GM12878 (cell line): ENCODE data around the gene RPP30. TPM values are rescaled to one million over a fixed set of nuclear protein-coding genes. Genes with fewer than 3 reads are reported as not detected.

Experiments used
- CBFB ChIP-seq: IDR thresholded peaks from 2 replicates; pipeline ENCODE4 v1.6.1; 2016; ENCODE audit warnings: antibody characterized with exemption, low read depth
- CHD1 ChIP-seq: IDR thresholded peaks from 2 replicates; pipeline ENCODE4 v1.6.1; 2012; ENCODE audit warnings: low read depth, low read length, improper control_type of control experiment
- CHD4 ChIP-seq: fragments of 200-600 bp; sonication (generic); IDR thresholded peaks from 2 replicates; pipeline ENCODE4 v1.6.1; 2016; ENCODE audit warnings: mild to moderate bottlenecking
- EED ChIP-seq: sonication (generic); IDR thresholded peaks from 2 replicates; pipeline ENCODE4 v1.6.1; 2016; ENCODE audit warnings: antibody characterized with exemption, low read depth
- IKZF1 ChIP-seq: fragments of 450-650 bp; conservative IDR thresholded peaks from 2 replicates; pipeline ENCODE4 v1.6.1; 2017; ENCODE audit warnings: antibody characterized with exemption, mild to moderate bottlenecking
- IRF3 ChIP-seq: fragments of 450-650 bp; IDR thresholded peaks from 2 replicates; pipeline ENCODE4 v1.6.1; 2014; ENCODE audit warnings: mild to moderate bottlenecking
- IRF4 ChIP-seq: IDR thresholded peaks from 2 replicates; pipeline ENCODE4 v1.6.1; 2011; ENCODE audit warnings: low read depth, low read length
- JUND ChIP-seq: IDR thresholded peaks from 2 replicates; pipeline ENCODE4 v1.6.1; 2012; ENCODE audit warnings: low read depth, mild to moderate bottlenecking, low read length, improper control_type of control experiment, moderate library complexity
- MYB ChIP-seq: fragments of 150-350 bp; IDR thresholded peaks from 2 replicates; pipeline ENCODE4 v1.6.1; 2014; ENCODE audit warnings: mild to moderate bottlenecking, low read depth, low read length, borderline replicate concordance
- NFYB ChIP-seq: IDR thresholded peaks from 2 replicates; pipeline ENCODE4 v1.6.1; 2011; ENCODE audit warnings: low read depth, mild to moderate bottlenecking, low read length, improper control_type of control experiment, moderate library complexity; ENCODE audit not compliant: insufficient read depth
- NR2C2 ChIP-seq: IDR thresholded peaks from 2 replicates; pipeline ENCODE4 v1.6.1; 2011; ENCODE audit warnings: borderline replicate concordance, low read depth; ENCODE audit not compliant: control insufficient read depth, insufficient read length
- PAX8 ChIP-seq: fragments of 450-650 bp; IDR thresholded peaks from 2 replicates; pipeline ENCODE4 v1.6.1; 2017; ENCODE audit warnings: mild to moderate bottlenecking, moderate library complexity
- POU2F2 ChIP-seq: IDR thresholded peaks from 3 replicates; pipeline ENCODE4 v1.6.1; 2011; ENCODE audit warnings: low read depth, mild to moderate bottlenecking, low read length, borderline replicate concordance
- RAD21 ChIP-seq: IDR thresholded peaks from 2 replicates; pipeline ENCODE4 v1.6.1; 2011; ENCODE audit warnings: mild to moderate bottlenecking, low read depth, low read length, moderate library complexity; ENCODE audit not compliant: insufficient read depth
- RELA ChIP-seq: fragments of 450-650 bp; IDR thresholded peaks from 2 replicates; pipeline ENCODE4 v1.8.0; 2014; ENCODE audit warnings: borderline replicate concordance; ENCODE audit not compliant: partially characterized antibody
- STAT3 ChIP-seq: IDR thresholded peaks from 2 replicates; pipeline ENCODE4 v1.6.1; 2011; ENCODE audit warnings: low read depth, low read length, improper control_type of control experiment
- TARDBP ChIP-seq: IDR thresholded peaks from 2 replicates; pipeline ENCODE4 v1.6.1; 2016; ENCODE audit warnings: borderline replicate concordance
- YY1 ChIP-seq: IDR thresholded peaks from 2 replicates; pipeline ENCODE4 v1.6.1; 2011; ENCODE audit warnings: low read depth, mild to moderate bottlenecking, low read length
- ZNF384 ChIP-seq: IDR thresholded peaks from 2 replicates; pipeline ENCODE4 v1.6.1; 2012; ENCODE audit warnings: low read depth, mild to moderate bottlenecking, low read length, improper control_type of control experiment, borderline replicate concordance
- polyA plus RNA-seq, 11 experiments: library from polyadenylated mRNA; depleted of rRNA in 4 of 11; unstranded in 6 of 11; stranded (reverse) in 5 of 11; fragments of >200 nt; fragmentation: Nextera tagmentation in 4 of 11; fragmentation: Illumina TruSeq in 1 of 11; extraction: Ambion mirVana in 4 of 11; extraction: Trizol in 1 of 11; gene quantifications; 1 replicate in 1 of 11; 2 replicates in 10 of 11; pipeline versions ENCODE4 v1.2.1 to v1.2.3, GENCODE V29; 2011 to 2016; ENCODE audit warnings: inconsistent platforms in 2 of 11, missing spikeins in 2 of 11, low read depth in 1 of 11
- total RNA-seq, 4 experiments: library from RNA; depleted of rRNA in 3 of 4; stranded (reverse); fragments of >200 nt in 3 of 4; fragmentation: Illumina TruSeq in 1 of 4; extraction: Trizol in 1 of 4; gene quantifications; 2 replicates each; pipeline versions ENCODE4 v1.2.1 to v1.2.3, GENCODE V29; 2013 to 2021
- TF ChIP-seq, protein P1 (sequence below): IDR thresholded peaks from 2 replicates; pipeline ENCODE4 v1.6.1; 2011; ENCODE audit warnings: low read depth, low read length, improper control_type of control experiment, borderline replicate concordance
- TF ChIP-seq, protein P2 (sequence below): IDR thresholded peaks from 2 replicates; pipeline ENCODE4 v1.6.1; 2012; ENCODE audit warnings: low read depth, low read length, improper control_type of control experiment

The RPP30 gene
- total and polyA plus RNA-seq, 10 of the 15 experiments (the other 5 are each of a cell fraction or from before 2014, with no cell fraction given), result 48.0 to 208 (median 72.6) TPM

- TF ChIP-seq CHD4 (no peak), JUND (no peak), NFYB (no peak), STAT3 (no peak), IRF3 (no peak), CBFB (0 out of 2 replicates have a peak, but pooled peaks have one; percentile 18), RELA (no peak), MYB (no peak), YY1 (peak; percentile 78), IRF4 (no peak), CHD1 (no peak), TARDBP (no peak), NR2C2 (no peak), EED (no peak), PAX8 (no peak), ZNF384 (no peak), IKZF1 (no peak), POU2F2 (peak; percentile 54; the same call in 1 of the 3 replicates), RAD21 (peak; percentile 99)
- TF ChIP-seq, protein P1, sequence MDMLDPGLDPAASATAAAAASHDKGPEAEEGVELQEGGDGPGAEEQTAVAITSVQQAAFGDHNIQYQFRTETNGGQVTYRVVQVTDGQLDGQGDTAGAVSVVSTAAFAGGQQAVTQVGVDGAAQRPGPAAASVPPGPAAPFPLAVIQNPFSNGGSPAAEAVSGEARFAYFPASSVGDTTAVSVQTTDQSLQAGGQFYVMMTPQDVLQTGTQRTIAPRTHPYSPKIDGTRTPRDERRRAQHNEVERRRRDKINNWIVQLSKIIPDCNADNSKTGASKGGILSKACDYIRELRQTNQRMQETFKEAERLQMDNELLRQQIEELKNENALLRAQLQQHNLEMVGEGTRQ, result no peak
- TF ChIP-seq, protein P2, sequence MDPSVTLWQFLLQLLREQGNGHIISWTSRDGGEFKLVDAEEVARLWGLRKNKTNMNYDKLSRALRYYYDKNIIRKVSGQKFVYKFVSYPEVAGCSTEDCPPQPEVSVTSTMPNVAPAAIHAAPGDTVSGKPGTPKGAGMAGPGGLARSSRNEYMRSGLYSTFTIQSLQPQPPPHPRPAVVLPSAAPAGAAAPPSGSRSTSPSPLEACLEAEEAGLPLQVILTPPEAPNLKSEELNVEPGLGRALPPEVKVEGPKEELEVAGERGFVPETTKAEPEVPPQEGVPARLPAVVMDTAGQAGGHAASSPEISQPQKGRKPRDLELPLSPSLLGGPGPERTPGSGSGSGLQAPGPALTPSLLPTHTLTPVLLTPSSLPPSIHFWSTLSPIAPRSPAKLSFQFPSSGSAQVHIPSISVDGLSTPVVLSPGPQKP, result no peak
Measured at GRCh38 chr10:90911133-90912051, 39.6 kb downstream of the RPP30 start (continued).
